Psoas muscle (tissue), 8 donors: ENCODE results near the gene POLR2H. TPM values are rescaled to one million over a fixed set of nuclear protein-coding genes. Genes with fewer than 3 reads are reported as not detected.

ENCODE experiments used
- ATAC-seq, 4 donors: fragments of 200-7000 bp; cut with Tn5 transposase; one replicate each; pipeline ENCODE4 v1.9.1; 2020; ENCODE audit warnings: moderate library complexity in 3 of 4, mild to moderate bottlenecking in 2 of 4
- DNase-seq, 2 donors: peaks; one replicate each; pipeline ENCODE4 v3.0.0-alpha.2; 2020
- H3K27ac ChIP-seq: fragments of 200-600 bp; one replicate; pipeline ENCODE4 v1.8.0; 2022
- H3K27me3 ChIP-seq, 3 donors: fragments of 200-600 bp in 1 of 3; one replicate each; pipeline versions ENCODE4 v1.6.1 to v1.8.0; 2013 to 2022; ENCODE audit warnings: low read length in 2 of 3, mild to moderate bottlenecking in 2 of 3, moderate library complexity in 1 of 3; ENCODE audit not compliant: insufficient read depth in 3 of 3
- H3K36me3 ChIP-seq, 2 donors: fragments of 200-600 bp in 1 of 2; one replicate each; pipeline versions ENCODE4 v1.6.1 to v1.8.0; 2013 to 2022; ENCODE audit warnings: low read depth in 1 of 2, mild to moderate bottlenecking in 1 of 2, moderate library complexity in 1 of 2; ENCODE audit not compliant: insufficient read depth in 1 of 2
- H3K4me1 ChIP-seq: fragments of 200-600 bp; one replicate; pipeline ENCODE4 v1.8.0; 2022
- H3K4me3 ChIP-seq: fragments of 200-600 bp; one replicate; pipeline ENCODE4 v1.8.0; 2022; ENCODE audit warnings: mild to moderate bottlenecking
- H3K9me3 ChIP-seq: fragments of 200-600 bp; one replicate; pipeline ENCODE4 v1.8.0; 2022
- CTCF ChIP-seq: fragments of 200-600 bp; IDR thresholded peaks from one replicate; pipeline ENCODE4 v1.8.0; 2022; ENCODE audit warnings: antibody characterized with exemption
- WGBS, 3 donors: extraction: QIAGEN DNeasy Blood & Tissue Kit; methylation state at CpG; one replicate each; pipeline versions ENCODE4 v1.1.6 to v1.1.7; 2013; 5-methylcytosine and 5-hydroxymethylcytosine counted together
- intact Hi-C, 2 donors: fragments of 100-400 bp; cut with DNase I; formaldehyde crosslinking; loops; one replicate each; pipeline versions ENCODE4 v1.11.0 to v1.14.2; 2022
- polyA plus RNA-seq, 3 donors: library from polyadenylated mRNA; stranded (reverse); fragments of 200-250 nt; gene quantifications; one replicate each; pipeline ENCODE4 v1.2.3, GENCODE V29; 2013
- total RNA-seq, 4 donors: library from RNA; stranded (reverse); fragmentation: NEBNext Ultra II Directional in 2 of 4; extraction: Animal tissue kit (Norgen Biotek cat#: 25700) in 2 of 4; gene quantifications; one replicate each; pipeline versions ENCODE4 v1.2.1 to v1.2.4, GENCODE V29; 2021 to 2023
- donor health status: healthy with polysubstance abuse.
- donor health status: DM: no; HTN: no; CAD: no; lungs with moderate emphysema.
- donor health status: Bipolar disorder and iron deficiency.
- donor health status: healthy.
- donor health status: DM: yes; HTN: yes; CAD: no.
- donor health status: DM: no; HTN: no; CAD: no.
- donor health status: DM: no; HTN: no; CAD: no.
- donor health status: DM: yes; HTN: yes; CAD: no.

Gene POLR2H
- total and polyA plus RNA-seq, 7 donors = 21.2 to 117 (median 33.2) TPM

- TF ChIP-seq CTCF = peak; percentile 65
- no peaks in the 10 kb centered on the region for H3K4me1 ChIP-seq
- intact Hi-C loops = loop anchor here in 1 of 2 donors (5.0 kb wide), 2 partner anchors 50 to 95 kb away; no protein-coding TSS in a partner anchor
- H3K27ac ChIP-seq = no peak overlapping the region
- peak; percentile 52 to 76 (median 66) for ATAC-seq
- DNase-seq = peak; percentile 62 to 71
- 50 to 55% (median 54%) methylated on average over 12 to 14 of the region's 14 CpGs for WGBS, 3 donors
- no peak overlapping the region for H3K4me3 ChIP-seq
- H3K36me3 ChIP-seq = no peaks in the 10 kb centered on the region
- H3K27me3 ChIP-seq = no peaks in the 10 kb centered on the region
- no peaks in the 10 kb centered on the region for H3K9me3 ChIP-seq
These were observed 56.3 kb downstream of the POLR2H start for GRCh38 chr3:184417619-184418327.

Other genes starting within 250 kb of the POLR2H start
- 10 to 100 TPM; 44.0 to 55.1 (median 50.0) TPM for gene EIF2B5, start 226.4 kb upstream of the POLR2H start, total RNA-seq
- gene EIF2B5, start 226.4 kb upstream of the POLR2H start, polyA plus RNA-seq = 100 to 1,000 TPM in 1 of 3 donors, 10 to 100 TPM in 2; 61.4 to 101 (median 80.3) TPM
- gene DVL3, start 206.3 kb upstream of the POLR2H start, total RNA-seq = 10 to 100 TPM; 46.7 to 57.2 (median 47.7) TPM
- 10 to 100 TPM; 32.3 to 57.6 (median 36.1) TPM for gene DVL3, start 206.3 kb upstream of the POLR2H start, polyA plus RNA-seq
- gene AP2M1, start 186.9 kb upstream of the POLR2H start, total RNA-seq = 100 to 1,000 TPM; 157 to 178 (median 165) TPM
- 100 to 1,000 TPM; 166 to 299 (median 285) TPM for gene AP2M1, start 186.9 kb upstream of the POLR2H start, polyA plus RNA-seq
- gene ABCF3, start 175.5 kb upstream of the POLR2H start, total RNA-seq = 10 to 100 TPM; 44.1 to 93.0 (median 72.7) TPM
- 100 to 1,000 TPM in 1 of 3 donors, 10 to 100 TPM in 2; 68.5 to 108 (median 79.3) TPM for gene ABCF3, start 175.5 kb upstream of the POLR2H start, polyA plus RNA-seq
- under 1 TPM in 1 of 4 donors, not detected in 3; 0.26 TPM for gene VWA5B2, start 132.1 kb upstream of the POLR2H start, total RNA-seq
- gene VWA5B2, start 132.1 kb upstream of the POLR2H start, polyA plus RNA-seq = under 1 TPM; 0.03 to 0.06 (median 0.04) TPM
- gene ALG3, start 112.7 kb upstream of the POLR2H start, total RNA-seq = 10 to 100 TPM; 15.8 to 36.7 (median 28.8) TPM
- gene ALG3, start 112.7 kb upstream of the POLR2H start, polyA plus RNA-seq = 10 to 100 TPM; 37.5 to 93.7 (median 38.3) TPM
- 1 to 10 TPM; 1.8 to 8.2 (median 6.2) TPM for gene EEF1AKMT4, start 112.0 kb upstream of the POLR2H start, total RNA-seq
- 10 to 100 TPM in 2 of 3 donors, 1 to 10 TPM in 1; 9.0 to 25.5 (median 10.1) TPM for gene EEF1AKMT4, start 112.0 kb upstream of the POLR2H start, polyA plus RNA-seq
- gene CAMK2N2, start 100.2 kb upstream of the POLR2H start, total RNA-seq = not detected
- under 1 TPM in 2 of 3 donors, not detected in 1; 0.01 to 0.52 TPM for gene CAMK2N2, start 100.2 kb upstream of the POLR2H start, polyA plus RNA-seq
- not detected for gene ECE2, start 85.7 kb upstream of the POLR2H start, total RNA-seq
- not detected for gene ECE2, start 85.7 kb upstream of the POLR2H start, polyA plus RNA-seq
- 100 to 1,000 TPM; 338 to 440 (median 424) TPM for gene PSMD2, start 62.5 kb upstream of the POLR2H start, total RNA-seq
- gene PSMD2, start 62.5 kb upstream of the POLR2H start, polyA plus RNA-seq = 100 to 1,000 TPM; 344 to 898 (median 873) TPM
- 100 to 1,000 TPM; 448 to 726 (median 633) TPM for gene EIF4G1, start 47.1 kb upstream of the POLR2H start, total RNA-seq
- gene EIF4G1, start 47.1 kb upstream of the POLR2H start, polyA plus RNA-seq = 100 to 1,000 TPM; 395 to 787 (median 628) TPM
- gene FAM131A, start 24.1 kb upstream of the POLR2H start, total RNA-seq = 10 to 100 TPM; 12.6 to 20.3 (median 13.9) TPM
- gene FAM131A, start 24.1 kb upstream of the POLR2H start, polyA plus RNA-seq = 10 to 100 TPM; 12.9 to 26.8 (median 20.2) TPM
- 1 to 10 TPM in 3 of 4 donors, under 1 TPM in 1; 0.64 to 2.3 (median 1.4) TPM for gene CLCN2, start 105 bp upstream of the POLR2H start, total RNA-seq
- 1 to 10 TPM; 1.2 to 2.8 (median 2.0) TPM for gene CLCN2, start 105 bp upstream of the POLR2H start, polyA plus RNA-seq
- gene THPO, start 16.5 kb downstream of the POLR2H start, total RNA-seq = 1 to 10 TPM in 2 of 4 donors, under 1 TPM in 2; 0.79 to 3.0 (median 1.3) TPM
- 1 to 10 TPM in 1 of 3 donors, under 1 TPM in 2; 0.49 to 1.2 (median 0.55) TPM for gene THPO, start 16.5 kb downstream of the POLR2H start, polyA plus RNA-seq
- 10 to 100 TPM in 1 of 4 donors, 1 to 10 TPM in 3; 4.1 to 10.5 (median 6.3) TPM for gene CHRD, start 18.3 kb downstream of the POLR2H start, total RNA-seq
- 1 to 10 TPM; 2.5 to 5.2 (median 5.1) TPM for gene CHRD, start 18.3 kb downstream of the POLR2H start, polyA plus RNA-seq
- gene EPHB3, start 200.1 kb downstream of the POLR2H start, total RNA-seq = 1 to 10 TPM in 2 of 4 donors, under 1 TPM in 2; 0.34 to 1.6 (median 0.92) TPM
- gene EPHB3, start 200.1 kb downstream of the POLR2H start, polyA plus RNA-seq = under 1 TPM; 0.08 to 0.69 (median 0.36) TPM